ENCODE data around the gene ZNF654. TPM values are rescaled to one million over a fixed set of nuclear protein-coding genes. Genes with fewer than 3 reads are reported as not detected.

ZNF654 gene
- polyA plus RNA-seq, 1 of the 3 experiments (the other 2 are of a cell fraction): 1.6 TPM

DNA sequence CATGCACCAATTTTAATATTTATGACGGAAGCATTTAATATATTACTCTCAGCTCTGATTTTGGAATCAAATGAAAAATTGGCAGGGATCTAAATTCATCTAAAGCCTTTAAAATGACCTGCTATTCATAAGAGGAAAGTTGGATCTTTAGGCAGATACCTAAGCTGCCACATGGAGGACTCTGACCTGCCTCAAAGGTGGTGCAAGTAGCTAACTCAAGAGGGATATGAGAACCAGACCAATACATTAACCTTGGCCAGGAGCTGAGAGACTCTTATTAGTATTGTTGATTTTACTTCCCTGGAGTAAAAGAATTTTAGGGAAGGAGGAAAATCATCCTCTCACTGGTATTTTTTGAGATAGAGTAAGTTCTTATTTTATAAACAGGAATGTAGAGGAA lies 17.7 kb downstream of the ZNF654 start:
- ChIA-PET CTCF (interaction anchor here (1.4 kb wide), 1 partner anchor 12 kb away, joined by 3 read pairs; no protein-coding TSS in a partner anchor), POLR2A (no interaction called here)
- H3K36me3 ChIP-seq (replicated peaks in 1 of 2; ENCODE audit: control insufficient read depth in 1 of 2, insufficient read depth in 2 of 2, low read length in 1 of 2): no peaks in the 10 kb centered on the region
- peaks cover 91% of the 10 kb centered on the region for H3K79me2 ChIP-seq (ENCODE audit: insufficient read depth)
- H3K27me3 ChIP-seq (ENCODE audit: insufficient read depth): no peaks in the 10 kb centered on the region
- H3K4me3 ChIP-seq (ENCODE audit: low read depth in 2 of 2, low read length in 1 of 2): no peak overlapping the region
- DNase-seq: no peak
- H3K4me2 ChIP-seq: no peak overlapping the region
- TF ChIP-seq NFIC (IDR thresholded peaks at IDR 0.05; ENCODE audit: borderline replicate concordance): no peak
- H3K4me1 ChIP-seq (ENCODE audit: control insufficient read depth in 1 of 2, insufficient read depth in 2 of 2, low read depth in 1 of 2, low read length in 1 of 2): no peaks in the 10 kb centered on the region; a peak in 2 of 4 replicates
- H3F3A ChIP-seq (replicated peaks; ENCODE audit: insufficient read depth): no peaks in the 10 kb centered on the region
- H3K27ac ChIP-seq (ENCODE audit: low read depth in 2 of 2, low read length in 1 of 2): no peak overlapping the region
- H2AFZ ChIP-seq (ENCODE audit: low read depth): no peak overlapping the region
- H4K20me1 ChIP-seq (ENCODE audit: insufficient read depth): peaks cover 26% of the 10 kb centered on the region
- no peaks in the 10 kb centered on the region for H3K9me3 ChIP-seq
- 97% methylated on average over 1 of the region's 1 CpG for WGBS (ENCODE audit: low lambda C conversion rate)
- H3K9me2 ChIP-seq: no peaks in the 10 kb centered on the region
- no peak overlapping the region for H3K9ac ChIP-seq

DNA sequence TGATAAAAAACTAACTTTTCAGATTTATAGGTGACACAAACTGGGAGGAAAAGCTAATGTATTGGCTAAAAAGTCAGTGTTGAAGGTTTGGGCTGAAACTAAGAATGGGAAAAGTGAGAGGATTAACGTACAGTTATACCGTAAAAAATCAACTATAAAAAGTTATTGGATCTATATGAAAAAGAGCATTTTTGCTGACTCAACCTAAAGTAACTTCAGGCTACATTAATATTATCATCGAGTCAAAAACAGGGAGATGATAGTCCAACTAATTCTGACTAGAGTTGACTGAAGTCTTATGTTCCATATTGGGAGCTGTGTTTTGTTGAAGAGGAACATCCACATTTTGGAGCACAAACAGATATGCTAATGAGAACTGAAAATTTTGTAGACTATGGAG lies 19.9 kb downstream of the ZNF654 start:
- DNase-seq: no peak
- H3K4me2 ChIP-seq: no peak overlapping the region
- no peaks in the 10 kb centered on the region for H3K9me2 ChIP-seq
- no peak overlapping the region for H3K4me3 ChIP-seq (ENCODE audit: low read depth in 2 of 2, low read length in 1 of 2)
- H2AFZ ChIP-seq (ENCODE audit: low read depth): no peak overlapping the region
- peaks cover 35% of the 10 kb centered on the region for H4K20me1 ChIP-seq (ENCODE audit: insufficient read depth)
- ChIA-PET POLR2A (no interaction called here), CTCF (interaction anchor here (0.9 to 1.5 kb wide), 2 partner anchors 9 to 34 kb away, joined by 3 to 6 read pairs; no protein-coding TSS in a partner anchor)
- peaks cover 95% of the 10 kb centered on the region for H3K79me2 ChIP-seq (ENCODE audit: insufficient read depth)
- no peaks in the 10 kb centered on the region; a peak in 2 of 4 replicates for H3K4me1 ChIP-seq (ENCODE audit: control insufficient read depth in 1 of 2, insufficient read depth in 2 of 2, low read depth in 1 of 2, low read length in 1 of 2)
- TF ChIP-seq USF1 (IDR thresholded peaks at IDR 0.05; ENCODE audit: borderline replicate concordance, low read depth): no peak
- no peak for TF ChIP-seq CHD2 (IDR thresholded peaks at IDR 0.05; ENCODE audit: low read length, partially characterized antibody)
- H3K9ac ChIP-seq: no peak overlapping the region
- H3F3A ChIP-seq (replicated peaks; ENCODE audit: insufficient read depth): no peaks in the 10 kb centered on the region
- no peaks in the 10 kb centered on the region for H3K36me3 ChIP-seq (replicated peaks in 1 of 2; ENCODE audit: control insufficient read depth in 1 of 2, insufficient read depth in 2 of 2, low read length in 1 of 2)
- 93% methylated on average over 3 of the region's 3 CpGs for WGBS (ENCODE audit: low lambda C conversion rate)
- H3K27ac ChIP-seq (ENCODE audit: low read depth in 2 of 2, low read length in 1 of 2): no peak overlapping the region
- H3K27me3 ChIP-seq (ENCODE audit: insufficient read depth): no peaks in the 10 kb centered on the region
- H3K9me3 ChIP-seq: no peaks in the 10 kb centered on the region

DNA sequence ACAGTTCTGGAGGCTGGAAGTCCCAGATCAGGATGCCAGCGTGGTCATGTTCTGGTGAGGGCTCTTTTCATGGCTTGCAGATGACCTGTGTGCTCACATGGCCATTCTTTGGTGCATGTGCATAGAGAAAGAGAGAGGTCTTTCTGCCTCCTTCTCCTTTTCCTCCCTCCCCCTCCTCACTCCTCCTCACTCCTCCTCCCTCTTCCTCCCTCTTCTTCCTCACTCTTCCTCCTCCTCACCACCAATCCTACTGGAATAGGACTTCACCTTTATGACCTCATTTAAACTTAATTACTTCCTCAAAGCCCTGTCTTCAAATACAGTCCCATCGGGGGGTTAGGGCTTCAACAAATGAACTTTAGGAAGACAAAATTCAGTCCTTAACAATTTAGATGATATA lies 23.8 kb downstream of the ZNF654 start:
- H3F3A ChIP-seq (replicated peaks; ENCODE audit: insufficient read depth): no peaks in the 10 kb centered on the region
- ChIA-PET POLR2A (no interaction called here), CTCF (interaction anchor here (1.6 kb wide), 1 partner anchor 31 kb away, joined by 5 read pairs; no protein-coding TSS in a partner anchor)
- no peak overlapping the region for H3K9ac ChIP-seq
- 96% methylated on average over 2 of the region's 2 CpGs for WGBS (ENCODE audit: low lambda C conversion rate)
- peaks cover 3 to 9% of the 10 kb centered on the region in 2 experiments for H3K36me3 ChIP-seq (replicated peaks in 1 of 2; ENCODE audit: control insufficient read depth in 1 of 2, insufficient read depth in 2 of 2, low read length in 1 of 2)
- H3K4me1 ChIP-seq (ENCODE audit: control insufficient read depth in 1 of 2, insufficient read depth in 2 of 2, low read depth in 1 of 2, low read length in 1 of 2): no peaks in the 10 kb centered on the region
- peaks cover 24% of the 10 kb centered on the region for H4K20me1 ChIP-seq (ENCODE audit: insufficient read depth)
- no peak overlapping the region for H3K27ac ChIP-seq (ENCODE audit: low read depth in 2 of 2, low read length in 1 of 2)
- TF ChIP-seq NRF1 (IDR thresholded peaks at IDR 0.05; ENCODE audit: low read depth, low read length) (no peak), ELF1 (IDR thresholded peaks at IDR 0.05) (no peak), YY1 (IDR thresholded peaks at IDR 0.05; ENCODE audit: low read depth) (no peak), JUND (IDR thresholded peaks at IDR 0.05) (no peak), EZH2phosphoT487 (IDR thresholded peaks at IDR 0.05; ENCODE audit: borderline replicate concordance, low read depth) (no peak), RXRA (IDR thresholded peaks at IDR 0.05; ENCODE audit: borderline replicate concordance, low read depth) (no peak), MEF2A (IDR thresholded peaks at IDR 0.05; ENCODE audit: borderline replicate concordance, low read depth) (no peak), CTCF (IDR thresholded peaks at IDR 0.05) (no peak), GABPA (IDR thresholded peaks at IDR 0.05; ENCODE audit: low read depth) (no peak), TAF1 (IDR thresholded peaks at IDR 0.05; ENCODE audit: borderline replicate concordance, low read depth, low read length) (no peak), RCOR1 (IDR thresholded peaks at IDR 0.05; ENCODE audit: low read length) (no peak), TEAD4 (IDR thresholded peaks at IDR 0.05; ENCODE audit: borderline replicate concordance, insufficient read depth) (no peak), MXI1 (IDR thresholded peaks at IDR 0.05; ENCODE audit: low read depth, low read length) (no peak), FOSL2 (IDR thresholded peaks at IDR 0.05; ENCODE audit: borderline replicate concordance, low read depth) (no peak), SMC3 (IDR thresholded peaks at IDR 0.05; ENCODE audit: low read depth, low read length) (no peak), POLR2AphosphoS5 (IDR thresholded peaks at IDR 0.05; ENCODE audit: low read depth, low read length) (no peak), RAD21 (IDR thresholded peaks at IDR 0.05; ENCODE audit: low read length) (no peak), EP300 (IDR thresholded peaks at IDR 0.05; ENCODE audit: borderline replicate concordance in 1 of 2, low read depth in 1 of 2, low read length in 1 of 2) (no peak)
- TF ChIP-seq, protein P1, sequence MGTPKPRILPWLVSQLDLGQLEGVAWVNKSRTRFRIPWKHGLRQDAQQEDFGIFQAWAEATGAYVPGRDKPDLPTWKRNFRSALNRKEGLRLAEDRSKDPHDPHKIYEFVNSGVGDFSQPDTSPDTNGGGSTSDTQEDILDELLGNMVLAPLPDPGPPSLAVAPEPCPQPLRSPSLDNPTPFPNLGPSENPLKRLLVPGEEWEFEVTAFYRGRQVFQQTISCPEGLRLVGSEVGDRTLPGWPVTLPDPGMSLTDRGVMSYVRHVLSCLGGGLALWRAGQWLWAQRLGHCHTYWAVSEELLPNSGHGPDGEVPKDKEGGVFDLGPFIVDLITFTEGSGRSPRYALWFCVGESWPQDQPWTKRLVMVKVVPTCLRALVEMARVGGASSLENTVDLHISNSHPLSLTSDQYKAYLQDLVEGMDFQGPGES (IDR thresholded peaks at IDR 0.05; ENCODE audit: low read depth, low read length): no peak
- H3K4me3 ChIP-seq (ENCODE audit: low read depth in 2 of 2, low read length in 1 of 2): no peak overlapping the region
- H3K27me3 ChIP-seq (ENCODE audit: insufficient read depth): no peaks in the 10 kb centered on the region
- no peaks in the 10 kb centered on the region for H3K9me2 ChIP-seq
- peaks cover 90% of the 10 kb centered on the region for H3K79me2 ChIP-seq (ENCODE audit: insufficient read depth)
- no peak for DNase-seq
- no peaks in the 10 kb centered on the region for H3K9me3 ChIP-seq
- no peak overlapping the region for H3K4me2 ChIP-seq
- H2AFZ ChIP-seq (ENCODE audit: low read depth): no peak overlapping the region

All from SK-N-SH (cell line).